Measurements from ENCODE around the gene TMEM178B.
"Not testable (repeated sequence)": the region's sequence is repeated elsewhere in the genome, so short reads cannot be mapped to it uniquely, and the experiment has no call there.

The TMEM178B gene

GRCh38 chr7:141142058-141142457 is 68.2 kb downstream of the TMEM178B start:
- no peak for DNase-seq (ENCODE audit: low read depth, low spot score)

GRCh38 chr7:141144921-141145629 is 71.2 kb downstream of the TMEM178B start:
- DNase-seq (ENCODE audit: low read depth, low spot score) = no peak

DNA sequence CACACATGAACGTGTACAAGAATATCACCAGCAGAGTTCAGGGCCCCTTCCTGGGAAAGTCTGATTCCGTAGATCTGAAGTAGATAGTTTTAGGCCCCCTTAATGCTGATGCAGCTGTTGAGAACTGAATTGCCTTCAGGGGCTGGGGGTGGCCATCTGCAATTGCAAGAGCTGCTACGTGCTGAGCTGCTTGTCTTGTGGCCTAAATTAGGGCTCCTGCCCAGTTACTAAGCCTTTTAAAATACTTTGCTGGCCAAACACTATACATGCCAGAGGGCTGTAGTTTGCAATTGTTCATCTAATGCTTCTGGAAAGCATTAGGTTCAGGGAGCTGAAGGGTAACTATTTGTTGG is 71.7 kb downstream of the TMEM178B start:
- DNase-seq (ENCODE audit: low read depth, low spot score) = no peak

GRCh38 chr7:141147482-141147881 is 73.6 kb downstream of the TMEM178B start:
- no peak for DNase-seq (ENCODE audit: low read depth, low spot score)

DNA sequence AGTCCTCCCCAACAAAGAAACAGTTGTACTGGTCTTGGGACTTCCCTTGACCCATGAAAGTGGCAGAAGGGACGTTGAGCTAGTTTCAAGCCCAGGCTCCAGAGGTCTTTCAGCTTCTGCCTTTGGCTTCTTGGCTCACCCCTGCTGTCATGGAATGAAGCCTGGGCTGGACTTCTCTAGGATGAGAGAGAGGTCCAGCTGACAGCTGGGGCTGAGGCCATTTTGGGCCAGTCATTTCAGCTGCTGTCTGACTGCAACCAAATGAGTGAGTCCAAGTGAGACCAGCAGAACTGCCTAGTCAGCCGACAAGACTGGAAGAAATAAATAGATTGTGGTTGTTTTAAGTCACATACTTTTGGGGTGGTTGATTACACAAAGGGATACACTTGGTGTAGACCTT is 76.6 kb downstream of the TMEM178B start:
- DNase-seq (ENCODE audit: low read depth, low spot score) = no peak

DNA sequence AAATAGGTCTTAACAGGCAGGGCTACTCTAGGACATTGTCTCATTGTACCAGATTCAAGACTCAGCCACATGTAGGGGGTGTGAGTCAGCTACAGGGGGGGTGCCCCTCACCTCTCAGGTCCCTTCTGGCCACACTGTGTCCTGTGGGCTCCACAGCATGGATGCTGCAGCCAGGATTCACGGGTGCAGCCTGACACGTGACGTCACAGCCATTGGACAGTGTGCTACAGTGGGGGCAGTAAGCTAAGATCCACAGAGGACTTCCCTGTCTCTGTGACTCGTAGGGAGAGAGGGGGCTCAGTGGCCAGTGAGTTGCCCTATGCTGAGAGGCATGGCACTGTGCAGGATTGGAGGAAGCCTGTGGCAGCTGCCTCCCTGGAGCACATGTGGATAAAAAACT is 77.9 kb downstream of the TMEM178B start:
- DNase-seq (ENCODE audit: low read depth, low spot score) = no peak

DNA sequence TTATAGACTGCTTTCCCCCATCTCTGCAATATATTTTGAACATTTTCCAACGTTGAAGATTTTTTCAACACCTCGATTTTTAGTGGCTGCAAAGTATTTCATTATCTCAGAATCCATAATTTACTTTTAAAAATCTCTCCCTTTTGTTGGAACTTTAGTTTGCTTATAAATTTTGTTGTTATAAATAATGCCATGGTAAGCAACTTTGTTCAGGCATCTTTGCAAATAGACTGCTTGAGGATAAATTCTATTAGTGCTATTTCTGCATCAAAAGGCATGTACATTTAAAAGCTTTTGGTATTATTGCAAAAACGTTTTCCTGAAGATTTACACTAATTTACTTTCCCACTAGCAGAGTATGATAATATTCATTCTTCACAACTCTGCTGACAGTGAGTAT is 79.4 kb downstream of the TMEM178B start:
- no peak for DNase-seq (ENCODE audit: low read depth, low spot score)

- no peak for DNase-seq (ENCODE audit: low read depth, low spot score)
Observed at GRCh38 chr7:141154131-141154732, 80.4 kb downstream of the TMEM178B start.

DNA sequence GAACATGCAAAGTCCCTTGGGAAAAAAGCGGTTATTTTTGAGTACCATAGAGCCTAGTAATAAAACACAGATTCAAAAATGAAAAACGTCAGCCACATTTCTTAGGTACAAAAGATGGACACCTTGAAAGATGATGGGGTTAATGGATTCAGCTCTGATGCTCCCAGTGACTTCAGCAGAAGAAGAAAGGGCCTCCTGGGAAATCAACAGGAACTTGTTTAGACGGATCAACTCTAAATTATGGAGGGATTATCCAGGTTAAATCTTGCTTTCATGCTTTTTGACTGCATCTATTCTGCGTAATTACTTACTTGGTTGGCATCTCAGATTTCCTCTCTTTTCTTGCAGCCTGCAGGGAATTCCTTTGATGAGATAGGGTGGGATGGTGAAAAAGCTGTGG is 82.5 kb downstream of the TMEM178B start:
- no peak for DNase-seq (ENCODE audit: low read depth, low spot score)

- DNase-seq (ENCODE audit: low read depth, low spot score) = no peak
Observed at GRCh38 chr7:141157138-141157765, 83.4 kb downstream of the TMEM178B start.

DNA sequence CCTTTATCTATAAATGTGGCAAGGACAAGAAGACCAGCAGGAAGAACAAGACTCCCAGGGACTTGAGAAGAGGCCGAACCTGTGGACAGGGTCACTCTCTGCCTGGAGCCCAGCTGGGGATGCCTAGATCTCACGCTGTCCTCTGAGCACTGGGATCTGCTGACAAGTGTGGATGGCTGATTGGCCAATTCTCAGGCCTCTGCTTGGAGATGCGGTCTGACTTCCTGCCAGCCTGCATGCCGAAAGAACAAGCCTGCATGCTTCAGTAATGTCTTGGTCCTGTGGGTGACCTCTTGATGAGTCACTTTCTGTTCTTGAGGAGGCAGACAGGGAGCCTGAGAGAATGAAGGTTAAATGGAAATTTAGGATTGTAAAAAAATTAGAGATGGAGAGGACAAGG is 84.7 kb downstream of the TMEM178B start:
- DNase-seq (ENCODE audit: low read depth, low spot score) = no peak

DNA sequence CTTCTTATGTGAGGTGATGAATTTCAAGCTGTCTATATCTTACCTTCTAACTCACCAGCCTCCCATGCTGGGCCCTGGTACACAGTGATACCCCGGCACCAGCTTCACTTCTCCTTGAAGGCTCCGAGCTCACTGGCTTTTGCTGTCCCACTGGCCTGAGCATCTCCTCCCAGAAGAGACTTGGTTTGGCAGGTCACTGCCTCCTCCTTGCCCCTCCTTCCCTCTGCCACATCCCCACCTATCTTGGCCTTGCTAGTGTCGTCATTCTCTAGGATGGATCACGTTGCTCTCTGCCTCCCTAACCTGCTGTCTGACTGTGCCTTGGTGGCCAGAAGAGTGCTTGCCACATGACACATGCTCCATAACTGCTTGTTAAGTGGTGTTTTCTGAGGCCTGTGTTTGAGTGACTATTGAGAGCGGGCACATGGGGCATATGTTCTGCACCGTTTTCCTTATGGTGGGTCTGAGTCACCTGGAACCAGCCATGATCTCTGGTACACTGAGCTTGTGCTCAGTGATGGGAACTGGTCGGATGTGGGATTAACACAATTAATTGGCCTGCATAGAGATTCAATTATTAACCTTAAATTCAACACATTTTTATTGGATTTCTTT is 86.5 kb downstream of the TMEM178B start:
- DNase-seq (ENCODE audit: low read depth, low spot score) = no peak

GRCh38 chr7:141161550-141162535 is 88.0 kb downstream of the TMEM178B start:
- DNase-seq (ENCODE audit: low read depth, low spot score) = no peak

DNA sequence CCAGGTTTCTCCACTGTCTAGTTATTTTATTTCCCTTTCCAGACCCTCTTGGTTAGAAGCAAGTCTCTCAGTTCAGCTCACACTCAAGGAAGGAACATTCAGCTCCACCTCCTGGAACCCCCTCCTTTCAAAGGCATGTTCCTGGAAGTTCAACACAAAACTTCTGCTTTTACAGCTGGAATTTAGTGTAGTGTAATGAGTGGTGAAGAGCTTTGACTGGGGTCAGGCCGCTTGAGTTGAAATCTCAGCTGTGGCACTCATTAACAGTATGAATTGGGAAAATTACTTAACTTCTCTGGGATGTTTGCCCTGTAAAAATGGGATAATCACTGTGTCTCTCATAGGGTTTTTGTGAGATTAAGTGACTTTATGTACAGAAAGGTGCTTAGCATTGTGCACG is 91.7 kb downstream of the TMEM178B start:
- DNase-seq (ENCODE audit: low read depth, low spot score) = no peak

- no peak for DNase-seq (ENCODE audit: low read depth, low spot score)
Observed at GRCh38 chr7:141166926-141167325, 93.1 kb downstream of the TMEM178B start.

DNA sequence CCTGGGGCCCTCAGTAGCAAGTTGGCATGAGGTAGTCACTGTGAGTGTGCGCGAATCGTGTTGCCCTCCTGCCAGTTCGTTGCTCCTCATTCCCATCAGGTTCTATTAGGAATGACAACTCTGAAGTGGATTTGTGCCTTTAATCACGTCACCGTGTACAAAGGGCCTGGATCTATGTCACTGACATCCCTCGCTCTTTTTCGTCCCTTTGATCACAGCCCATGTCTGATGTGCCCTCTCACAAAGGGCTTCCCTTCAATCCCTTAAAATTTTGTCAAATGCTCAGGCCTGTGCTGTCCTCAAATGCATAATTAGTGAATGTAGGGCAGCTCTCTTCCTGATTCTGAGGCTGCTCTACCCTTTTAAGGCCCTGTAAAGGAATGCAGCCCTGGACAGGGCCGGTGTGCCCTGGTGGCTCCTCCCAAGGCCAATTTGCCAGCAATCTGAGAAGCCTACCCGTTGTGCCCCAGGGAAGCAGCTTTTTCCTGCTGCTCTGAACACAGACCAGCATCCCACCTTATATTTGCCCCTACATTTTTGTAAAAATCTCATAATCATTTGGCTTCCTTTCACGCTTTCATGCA is 93.6 kb downstream of the TMEM178B start:
- DNase-seq (ENCODE audit: low read depth, low spot score) = no peak

GRCh38 chr7:141169157-141169556 is 95.3 kb downstream of the TMEM178B start:
- DNase-seq (ENCODE audit: low read depth, low spot score) = not testable (repeated sequence)

DNA sequence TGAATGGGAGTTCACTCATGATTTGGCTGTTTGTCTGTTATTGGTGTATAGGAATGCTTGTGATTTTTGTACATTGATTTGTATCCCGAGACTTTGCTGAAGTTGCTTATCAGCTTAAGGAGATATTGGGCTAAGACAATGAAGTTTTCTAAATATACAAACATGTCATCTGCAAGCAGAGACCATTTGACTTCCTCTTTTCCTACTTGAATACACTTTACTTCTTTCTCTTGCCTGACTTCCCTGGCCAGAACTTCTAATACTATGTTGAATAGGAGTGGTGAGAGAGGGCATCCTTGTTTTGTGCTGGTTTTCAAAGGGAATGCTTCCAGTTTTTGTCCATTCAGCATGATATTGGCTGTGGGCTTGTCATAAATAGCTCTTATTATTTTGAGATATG is 101.9 kb downstream of the TMEM178B start:
- not testable (repeated sequence) for DNase-seq (ENCODE audit: low read depth, low spot score)

DNA sequence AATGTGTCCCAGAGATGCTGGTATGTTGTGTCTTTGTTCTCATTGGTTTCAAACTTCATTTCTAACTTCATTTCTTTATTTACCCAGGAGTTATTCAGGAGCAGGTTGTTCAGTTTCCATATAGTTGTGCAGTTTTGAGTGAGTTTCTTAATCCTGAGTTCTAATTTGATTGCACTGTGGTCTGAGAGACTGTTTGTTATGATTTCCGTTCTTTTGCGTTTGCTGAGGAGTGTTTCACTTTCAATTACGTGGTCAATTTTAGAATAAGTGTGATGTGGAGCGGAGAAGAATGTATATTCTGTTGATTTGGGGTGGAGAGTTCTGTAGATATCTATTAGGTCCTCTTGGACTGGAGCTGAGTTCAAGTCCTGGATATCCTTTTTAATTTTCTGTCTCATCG is 103.3 kb downstream of the TMEM178B start:
- DNase-seq (ENCODE audit: low read depth, low spot score) = not testable (repeated sequence)

- no peak for DNase-seq (ENCODE audit: low read depth, low spot score)
Observed at GRCh38 chr7:141178486-141179135, 104.7 kb downstream of the TMEM178B start.

DNA sequence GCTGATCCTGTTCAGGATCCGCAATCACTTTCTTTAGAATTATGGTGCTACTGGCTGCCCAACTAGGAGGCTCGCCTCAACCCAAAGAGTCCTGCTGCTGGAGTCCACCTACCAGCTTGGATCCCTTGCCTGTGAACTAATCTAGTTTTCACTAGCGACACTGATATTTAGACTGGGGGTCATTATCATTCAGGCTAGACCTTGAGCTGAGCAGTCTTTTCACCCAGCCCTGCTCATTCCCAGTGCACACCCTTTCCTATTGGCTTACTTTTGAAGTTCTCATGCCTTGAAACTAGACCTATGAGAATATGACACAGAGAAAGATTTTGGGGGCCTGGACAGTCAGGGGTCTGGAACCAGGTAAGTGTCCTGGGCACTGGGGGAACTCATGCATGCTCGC is 107.9 kb downstream of the TMEM178B start:
- DNase-seq (ENCODE audit: low read depth, low spot score) = no peak
